Ovary (tissue), 9 donors: Measurements from ENCODE around the gene FAF2. TPM values are rescaled to one million over a fixed set of nuclear protein-coding genes. Genes with fewer than 3 reads are reported as not detected.
A peak's percentile ranks its signal among the peaks of the same experiment; 100 is the strongest.

ENCODE experiments used
- DNase-seq, 5 donors: peaks; one replicate each; pipeline ENCODE4 v3.0.0-alpha.2; 2019 to 2020
- H3K27ac ChIP-seq, 2 donors: fragments of 200-600 bp; one replicate each; pipeline versions ENCODE4 v1.5.1 to v1.8.0; 2019 to 2022
- H3K27me3 ChIP-seq: fragments of 200-600 bp; one replicate; pipeline ENCODE4 v1.8.0; 2022
- H3K36me3 ChIP-seq: fragments of 200-600 bp; sonication (generic); one replicate; pipeline ENCODE4 v1.5.1; 2019
- H3K4me1 ChIP-seq: one replicate; pipeline ENCODE4 v1.8.1; 2013; ENCODE audit warnings: mild to moderate bottlenecking, moderate library complexity; ENCODE audit not compliant: insufficient read depth
- H3K4me3 ChIP-seq: fragments of 200-600 bp; sonication (generic); one replicate; pipeline ENCODE4 v1.5.1; 2017
- H3K9me3 ChIP-seq, 2 donors: fragments of 200-600 bp in 1 of 2; sonication (generic) in 1 of 2; one replicate each; pipeline versions ENCODE4 v1.5.1 to v1.8.1; 2013 to 2019; ENCODE audit warnings: mild to moderate bottlenecking in 1 of 2, moderate library complexity in 1 of 2
- EP300 ChIP-seq: sonication (generic); formaldehyde crosslinking; IDR thresholded peaks from one replicate; pipeline ENCODE4 v1.6.1; 2017; ENCODE audit warnings: antibody characterized with exemption
- POLR2A ChIP-seq: fragments of 450-650 bp; IDR thresholded peaks from one replicate; pipeline ENCODE4 v1.6.1; 2017; ENCODE audit warnings: antibody characterized with exemption, mild to moderate bottlenecking, moderate library complexity
- WGBS, 3 donors: extraction: QIAGEN DNeasy Blood & Tissue Kit in 1 of 3; methylation state at CpG; one replicate each; pipeline versions ENCODE4 v1.1.5 to v1.1.7; 2013 to 2017; 5-methylcytosine and 5-hydroxymethylcytosine counted together
- intact Hi-C, 4 donors: fragments of 100-400 bp; cut with DNase I; formaldehyde crosslinking; loops; one replicate each; pipeline versions ENCODE4 v1.11.0 to v1.15.1; 2022 to 2023
- polyA plus RNA-seq, 2 donors: library from polyadenylated mRNA; stranded (reverse); fragments of 200-250 nt in 1 of 2; fragments of 350-450 nt in 1 of 2; fragmentation: Illumina TruSeq in 1 of 2; extraction: RNeasy Lipid Tissue Mini Kit (QIAGEN cat#74804) in 1 of 2; gene quantifications; one replicate each; pipeline ENCODE4 v1.2.3, GENCODE V29; 2013 to 2014
- total RNA-seq, 7 donors: library from RNA; depleted of rRNA in 2 of 7; stranded (reverse); fragments of >200 nt in 2 of 7; fragmentation: NEBNext Ultra II Directional in 3 of 7; extraction: Animal tissue kit (Norgen Biotek cat#: 25700) in 3 of 7; gene quantifications; one replicate each; pipeline versions ENCODE4 v1.1.0 to v1.2.4, GENCODE V29; 2016 to 2023
- TF ChIP-seq, protein P1 (sequence below), 3 donors: fragments of 450-650 bp in 2 of 3; fragments of 200-600 bp in 1 of 3; IDR thresholded peaks; one replicate each; pipeline versions ENCODE4 v1.5.1 to v1.8.0; 2016 to 2022; ENCODE audit warnings: antibody characterized with exemption in 3 of 3, mild to moderate bottlenecking in 1 of 3
- donor health status: DM: no; HTN: no; CAD: no; lungs with moderate emphysema.
- donor health status: DM: no; HTN: no; CAD: no.
- donor health status: Bipolar disorder and iron deficiency.
- donor health status: DM: yes; HTN: yes; CAD: no.
- donor health status: DM: no; HTN: no; CAD: no.
- donor health status: DM: yes; HTN: yes; CAD: no.

Gene FAF2
- total and polyA plus RNA-seq, 9 donors: 17.2 to 46.7 (median 34.4) TPM

DNA sequence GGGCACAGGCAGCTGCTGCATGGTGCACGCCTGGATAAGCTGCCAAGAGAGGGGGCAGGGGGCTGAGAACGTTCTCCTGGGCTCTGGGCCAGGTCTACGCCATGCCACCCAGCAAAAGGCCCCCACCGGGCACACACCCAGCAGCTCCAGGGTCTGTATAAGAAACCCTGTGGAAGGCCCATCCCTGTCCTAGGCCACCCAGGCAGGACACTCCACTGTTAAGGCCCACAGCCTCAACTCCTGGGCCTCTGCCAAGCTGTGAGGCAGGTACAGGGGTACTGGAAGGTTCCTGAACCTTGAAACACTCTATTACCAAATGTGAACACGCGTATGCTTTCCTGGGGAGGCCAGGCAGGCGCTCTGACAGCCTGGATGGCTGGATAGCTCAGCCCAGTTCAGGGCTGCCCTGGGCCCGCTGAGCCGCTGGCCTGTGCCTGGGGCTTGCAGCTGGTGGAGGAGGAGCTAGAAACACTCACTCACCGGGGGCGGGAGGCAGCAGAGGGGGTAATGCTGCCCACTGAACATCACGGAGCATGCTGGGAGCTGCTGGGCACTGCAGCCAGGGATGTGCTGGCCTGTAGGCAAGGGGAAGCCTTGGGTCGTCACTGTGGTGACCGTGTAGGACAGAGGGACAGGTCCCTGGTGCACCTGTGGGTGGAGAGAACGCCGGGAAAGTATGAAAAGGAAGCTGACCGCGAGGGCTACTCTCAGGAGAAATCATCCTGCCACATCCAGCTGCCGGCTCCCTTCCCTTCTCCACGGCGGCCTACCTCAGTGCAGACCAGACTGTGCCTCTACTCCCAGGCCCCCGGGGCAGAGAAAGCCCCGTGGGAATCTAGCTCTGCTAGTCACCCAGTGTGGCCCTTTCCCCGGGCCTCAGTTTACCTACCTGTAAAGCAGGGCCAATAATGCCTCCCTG lies 83.1 kb downstream of the FAF2 start:
- Histone ChIP-seq H3K27ac (no peak overlapping the region), H3K27me3 (no peaks in the 10 kb centered on the region), H3K36me3 (no peaks in the 10 kb centered on the region), H3K4me1 (peaks cover 16% of the 10 kb centered on the region), H3K9me3 (no peaks in the 10 kb centered on the region), H3K4me3 (no peak overlapping the region)
- TF ChIP-seq POLR2A: no peak
- TF ChIP-seq, protein P1, sequence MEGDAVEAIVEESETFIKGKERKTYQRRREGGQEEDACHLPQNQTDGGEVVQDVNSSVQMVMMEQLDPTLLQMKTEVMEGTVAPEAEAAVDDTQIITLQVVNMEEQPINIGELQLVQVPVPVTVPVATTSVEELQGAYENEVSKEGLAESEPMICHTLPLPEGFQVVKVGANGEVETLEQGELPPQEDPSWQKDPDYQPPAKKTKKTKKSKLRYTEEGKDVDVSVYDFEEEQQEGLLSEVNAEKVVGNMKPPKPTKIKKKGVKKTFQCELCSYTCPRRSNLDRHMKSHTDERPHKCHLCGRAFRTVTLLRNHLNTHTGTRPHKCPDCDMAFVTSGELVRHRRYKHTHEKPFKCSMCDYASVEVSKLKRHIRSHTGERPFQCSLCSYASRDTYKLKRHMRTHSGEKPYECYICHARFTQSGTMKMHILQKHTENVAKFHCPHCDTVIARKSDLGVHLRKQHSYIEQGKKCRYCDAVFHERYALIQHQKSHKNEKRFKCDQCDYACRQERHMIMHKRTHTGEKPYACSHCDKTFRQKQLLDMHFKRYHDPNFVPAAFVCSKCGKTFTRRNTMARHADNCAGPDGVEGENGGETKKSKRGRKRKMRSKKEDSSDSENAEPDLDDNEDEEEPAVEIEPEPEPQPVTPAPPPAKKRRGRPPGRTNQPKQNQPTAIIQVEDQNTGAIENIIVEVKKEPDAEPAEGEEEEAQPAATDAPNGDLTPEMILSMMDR (IDR thresholded peaks at IDR 0.05): no peak
- no peak for TF ChIP-seq EP300
- WGBS, 3 donors: 39 to 56% (median 52%) methylated on average over 24 of the region's 24 CpGs
- intact Hi-C loops: no loop called here
- DNase-seq: peak in 3 of 5 donors; percentile 44 to 58 (median 52)

- no peaks in the 10 kb centered on the region for H3K36me3 ChIP-seq
- intact Hi-C loops: no loop called here
- H3K4me3 ChIP-seq: no peak overlapping the region
- TF ChIP-seq POLR2A: no peak
- TF ChIP-seq EP300: no peak
- H3K27ac ChIP-seq: no peak overlapping the region
- WGBS, 3 donors: 75 to 78% (median 75%) methylated on average over 21 to 28 of the region's 28 CpGs
- H3K27me3 ChIP-seq: no peaks in the 10 kb centered on the region
- H3K4me1 ChIP-seq: peaks cover 16% of the 10 kb centered on the region
- no peaks in the 10 kb centered on the region for H3K9me3 ChIP-seq
- DNase-seq: peak in 2 of 5 donors; percentile 27 to 34
These were observed 83.8 kb downstream of the FAF2 start for GRCh38 chr5:176531902-176532493.

DNA sequence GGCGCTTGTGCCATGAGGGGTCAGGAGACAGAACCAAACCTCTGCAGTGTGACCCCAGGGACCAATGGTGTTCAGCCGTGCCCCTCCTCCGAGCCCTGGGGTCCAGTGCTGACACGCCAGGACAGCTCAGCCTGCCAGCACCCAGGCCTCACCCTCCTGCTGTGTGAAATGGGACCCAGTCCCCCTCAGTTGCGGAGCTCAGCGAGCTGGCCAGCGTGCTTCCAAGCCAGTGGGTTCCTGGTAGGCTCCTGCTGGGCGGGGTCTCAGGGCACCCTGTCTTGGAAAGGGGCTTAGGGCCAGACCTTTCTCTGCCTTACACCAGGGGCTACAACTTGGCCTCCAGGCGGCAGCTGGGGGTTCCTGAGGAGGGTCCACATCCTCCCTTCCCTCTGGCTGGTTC lies 84.6 kb downstream of the FAF2 start:
- H3K36me3 ChIP-seq: no peaks in the 10 kb centered on the region
- TF ChIP-seq POLR2A (no peak), EP300 (no peak)
- TF ChIP-seq, protein P1 (IDR thresholded peaks at IDR 0.05): no peak
- no peaks in the 10 kb centered on the region for H3K9me3 ChIP-seq
- H3K27me3 ChIP-seq: no peaks in the 10 kb centered on the region
- peak overlapping the region in 1 of 2 donors; percentile 26 for H3K27ac ChIP-seq
- H3K4me3 ChIP-seq: no peak overlapping the region
- DNase-seq: peak in 2 of 5 donors; percentile 25 to 27
- intact Hi-C loops: no loop called here
- peaks cover 16% of the 10 kb centered on the region for H3K4me1 ChIP-seq
- WGBS, 3 donors: 90 to 93% (median 91%) methylated on average over 9 of the region's 9 CpGs

- WGBS, 3 donors: 29 to 34% (median 29%) methylated on average over 8 of the region's 8 CpGs
- TF ChIP-seq EP300 (no peak), POLR2A (no peak)
- TF ChIP-seq, protein P1 (IDR thresholded peaks at IDR 0.05): no peak
- intact Hi-C loops: no loop called here
- Histone ChIP-seq H3K27ac (peak overlapping the region in 1 of 2 donors; percentile 46), H3K36me3 (no peaks in the 10 kb centered on the region), H3K4me3 (no peak overlapping the region), H3K27me3 (no peaks in the 10 kb centered on the region), H3K9me3 (no peaks in the 10 kb centered on the region), H3K4me1 (peaks cover 16% of the 10 kb centered on the region)
- peak in 3 of 5 donors; percentile 42 to 55 (median 43) for DNase-seq
These were observed 85.2 kb downstream of the FAF2 start for GRCh38 chr5:176533390-176533789.
